Measurements from ENCODE around the gene KANSL1.

- TF ChIP-seq CTCF (IDR thresholded peaks at IDR 0.05), result no peak
- TF ChIP-seq POLR2A (IDR thresholded peaks at IDR 0.05), result no peak
Observed at GRCh38 chr17:46117117-46117516, 76.1 kb downstream of the KANSL1 start.
